SH-SY5Y (cell line): ENCODE measurements around the gene KRTAP20-3.

Source experiments
- GATA2 ChIP-seq: IDR thresholded peaks from 2 replicates; pipeline ENCODE4 v1.6.1; 2011; ENCODE audit warnings: mild to moderate bottlenecking, low read depth, low read length
- GATA3 ChIP-seq: IDR thresholded peaks from 2 replicates; pipeline ENCODE4 v1.6.1; 2011; ENCODE audit warnings: low read depth, mild to moderate bottlenecking, low read length, moderate library complexity

The KRTAP20-3 gene

DNA sequence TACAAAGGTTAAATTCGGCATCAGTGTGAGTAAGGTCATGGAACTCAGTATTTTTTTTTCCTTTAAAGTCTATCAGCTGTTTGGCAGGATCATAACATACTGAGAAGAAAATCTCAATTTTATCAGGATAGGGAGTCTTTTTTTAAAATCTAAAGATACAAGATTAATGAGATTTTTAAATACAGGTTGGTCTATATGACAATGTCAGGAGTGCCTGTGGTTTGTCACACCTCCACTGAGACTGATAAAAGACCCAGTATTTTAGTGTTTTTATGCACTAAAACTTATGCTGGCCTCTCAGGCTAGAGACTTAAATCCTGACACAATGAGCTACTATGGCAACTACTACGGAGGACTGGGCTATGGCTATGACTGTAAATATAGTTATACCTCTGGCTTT is at the start of gene KRTAP20-3:
KRTAP20-3 (plus strand) TSS at position 301 of the 400 bp plus-strand sequence.
- TF ChIP-seq GATA2 = no peak
- no peak for TF ChIP-seq GATA3

DNA sequence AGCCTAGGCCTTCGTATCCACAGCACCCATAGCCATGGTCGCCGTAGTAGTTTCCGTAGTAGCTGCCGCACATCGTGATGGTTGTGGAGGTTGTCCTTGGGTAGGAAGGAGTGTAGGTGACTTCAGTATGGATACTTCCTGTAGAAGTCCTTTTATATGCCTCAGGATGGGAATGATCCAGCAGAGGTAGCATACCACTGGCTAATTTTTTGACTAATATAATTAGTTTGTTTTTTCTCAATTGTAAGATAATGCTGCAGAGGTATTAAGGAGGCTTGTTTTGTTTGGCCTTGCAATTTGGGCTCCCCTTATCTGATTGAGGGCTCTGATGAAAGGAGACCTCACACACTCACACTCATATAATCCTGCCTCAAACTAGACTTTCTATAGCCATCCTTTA is 43.9 kb upstream of the KRTAP20-3 start, which contains the start of gene KRTAP6-2:
KRTAP6-2 (minus strand) TSS at position 101 of the 400 bp plus-strand sequence; CDS start at position 73, 28 bp downstream.
- TF ChIP-seq GATA3 (no peak), GATA2 (no peak)

DNA sequence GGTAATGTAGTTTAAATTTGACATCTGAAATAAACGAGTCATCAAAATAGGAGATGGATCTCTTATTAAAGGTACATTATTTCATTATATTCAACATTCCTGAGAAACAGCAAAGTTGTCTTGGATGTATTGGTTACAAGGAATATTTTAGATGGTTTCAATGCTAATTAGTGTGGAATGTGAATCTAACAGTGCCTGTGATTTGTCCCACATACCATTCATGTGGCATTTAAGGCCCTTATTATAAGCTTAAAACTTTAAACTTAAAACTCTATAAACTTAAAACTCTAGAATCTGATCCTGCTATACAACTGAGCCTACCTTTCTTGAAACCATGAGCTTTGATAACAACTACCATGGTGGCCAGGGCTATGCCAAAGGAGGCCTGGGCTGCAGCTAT is 41.9 kb upstream of the KRTAP20-3 start, which contains the start of gene KRTAP22-1:
KRTAP22-1 (plus strand) TSS at position 301 of the 400 bp plus-strand sequence.
- TF ChIP-seq GATA3 = no peak
- no peak for TF ChIP-seq GATA2

DNA sequence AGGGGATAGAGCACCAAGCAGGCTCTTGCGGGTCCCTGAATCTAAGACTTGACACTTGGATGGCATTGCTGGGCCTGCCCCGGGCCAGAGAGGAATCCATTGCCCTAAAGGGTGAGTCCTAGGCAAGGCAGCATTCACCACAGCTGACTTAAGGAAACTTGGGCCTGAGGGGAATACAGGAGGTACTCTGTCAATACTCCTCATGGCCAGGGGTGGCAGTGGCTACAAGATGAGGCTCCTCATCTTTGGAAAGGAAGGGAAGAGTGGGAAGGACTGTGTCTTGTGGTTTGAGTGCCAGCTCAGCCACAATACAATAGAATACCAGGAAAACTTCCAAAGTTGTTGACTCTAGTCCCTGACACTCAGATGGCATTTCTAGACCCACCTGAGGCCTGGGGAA is 36.7 kb upstream of the KRTAP20-3 start:
- TF ChIP-seq GATA3 (no peak), GATA2 (no peak)

DNA sequence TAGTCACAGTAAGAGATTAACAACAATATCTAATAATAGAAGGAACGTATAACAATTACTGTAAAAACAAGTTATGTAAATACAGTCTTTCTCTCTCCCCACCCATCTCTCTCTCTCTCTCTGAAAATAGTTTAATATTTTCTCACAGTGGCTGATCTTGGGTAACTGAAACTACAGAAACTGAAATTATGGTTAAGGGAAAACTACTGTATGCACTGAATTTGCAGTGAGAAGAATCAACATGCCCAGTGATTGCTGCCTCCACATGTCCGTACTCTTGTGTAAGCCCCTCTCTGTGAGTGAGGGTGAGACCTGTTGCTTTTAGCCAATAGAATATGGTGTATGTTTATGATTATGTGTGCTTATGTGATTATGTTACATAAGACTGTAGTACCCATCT is 30.5 kb upstream of the KRTAP20-3 start:
- TF ChIP-seq GATA3 (no peak), GATA2 (no peak)

DNA sequence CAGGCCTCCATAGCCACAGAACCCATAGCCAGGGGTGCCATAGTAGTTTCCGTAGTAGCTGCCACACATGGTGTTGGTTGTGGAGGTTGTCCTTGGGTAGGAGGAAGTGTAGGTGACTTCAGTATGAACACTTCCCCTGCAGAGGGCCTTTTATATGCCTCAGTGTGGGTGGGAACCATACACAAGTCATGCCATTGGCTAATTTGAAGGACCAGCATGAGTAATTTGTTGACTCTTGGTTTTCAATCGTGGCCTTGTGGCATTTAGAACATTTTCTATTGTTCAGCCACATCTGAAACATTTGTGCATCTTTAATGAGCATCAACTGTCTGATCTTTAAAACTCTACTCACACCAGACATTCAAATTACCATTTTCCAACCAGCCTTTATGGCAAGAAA is 28.8 kb upstream of the KRTAP20-3 start, which contains the start of gene KRTAP6-1:
KRTAP6-1 (minus strand) TSS at position 95 of the 400 bp plus-strand sequence; CDS start at position 69, 26 bp downstream.
- TF ChIP-seq GATA2 (no peak), GATA3 (no peak)

DNA sequence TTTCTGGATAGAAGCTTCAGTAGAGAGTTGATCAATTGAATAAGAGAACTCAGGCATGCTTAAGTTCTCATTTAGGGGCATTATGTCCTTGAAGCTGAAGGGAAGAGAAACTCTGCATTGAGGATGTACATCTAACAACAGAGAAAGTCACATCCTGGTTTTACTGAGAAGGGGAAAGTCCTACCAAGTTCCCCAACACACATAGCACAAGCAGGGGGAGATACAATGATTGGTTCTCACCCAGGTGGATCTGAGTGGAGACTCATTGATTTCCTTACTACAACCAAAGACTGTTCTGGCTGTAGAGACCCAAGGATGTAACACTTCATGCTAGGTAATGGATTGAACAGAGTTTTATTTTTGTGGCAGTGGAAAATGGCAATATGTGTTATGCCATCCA is 27.5 kb upstream of the KRTAP20-3 start:
- no peak for TF ChIP-seq GATA3
- TF ChIP-seq GATA2 = no peak

DNA sequence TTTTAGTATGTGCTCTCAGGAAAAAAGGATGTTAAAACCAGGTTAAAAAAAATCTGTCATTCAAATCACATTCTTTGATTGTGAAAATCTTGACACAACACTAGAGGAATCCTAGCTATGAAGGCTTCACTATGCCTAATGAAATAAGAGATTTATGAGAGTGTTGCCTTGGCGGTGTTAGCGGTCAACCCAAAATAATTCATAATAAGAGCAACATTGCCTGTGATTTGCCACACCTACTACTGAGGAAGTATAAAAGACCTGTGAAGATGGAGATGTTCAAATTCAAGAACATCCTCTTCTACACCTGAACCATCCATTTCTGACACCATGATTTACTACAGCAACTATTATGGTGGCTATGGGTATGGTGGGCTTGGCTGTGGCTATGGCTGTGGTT is 26.5 kb upstream of the KRTAP20-3 start, which contains the start of gene KRTAP20-1:
KRTAP20-1 (plus strand) TSS at position 301 of the 400 bp plus-strand sequence; CDS start at position 331, 30 bp downstream.
- TF ChIP-seq GATA2 = no peak
- no peak for TF ChIP-seq GATA3

DNA sequence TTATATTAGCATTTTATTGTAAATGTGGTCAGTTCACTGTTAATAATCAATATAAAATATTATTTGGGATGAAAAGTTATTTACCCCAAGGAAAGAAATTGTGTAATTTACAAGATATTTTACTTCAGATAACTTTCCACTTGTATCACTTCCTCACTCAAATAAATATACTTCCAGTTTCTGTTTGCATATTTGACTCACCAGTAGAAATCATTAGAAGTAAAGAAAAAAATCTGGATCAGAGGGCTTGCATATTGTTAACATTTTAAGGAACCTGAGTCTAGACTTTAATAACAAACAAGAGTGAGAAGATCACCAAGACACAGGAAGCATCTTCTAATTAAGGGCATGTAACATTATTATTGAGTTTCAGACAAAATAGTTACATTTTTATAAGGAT is 22.6 kb upstream of the KRTAP20-3 start:
- TF ChIP-seq GATA3 (no peak), GATA2 (no peak)

DNA sequence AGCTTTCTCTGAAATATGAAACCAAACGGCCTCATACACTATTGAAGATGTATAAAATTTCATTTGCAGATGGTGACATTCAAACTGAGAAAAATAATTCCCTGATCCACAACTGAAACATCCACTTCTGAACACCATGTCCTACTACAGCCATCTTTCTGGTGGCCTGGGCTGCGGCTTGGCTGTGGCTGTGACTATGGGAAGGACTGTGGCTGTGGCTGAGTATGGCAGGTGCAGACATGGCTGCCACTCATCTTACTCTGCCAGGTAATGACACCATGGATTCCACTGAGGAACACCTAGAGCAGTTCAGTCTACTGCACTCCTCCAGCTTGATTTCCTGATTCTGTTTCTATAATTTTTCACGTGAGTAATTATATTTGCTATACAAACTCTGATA is 22.1 kb upstream of the KRTAP20-3 start, which contains the start of gene KRTAP20-4:
KRTAP20-4 (plus strand) TSS at position 106 of the 400 bp plus-strand sequence.
- TF ChIP-seq GATA2 (no peak), GATA3 (no peak)

DNA sequence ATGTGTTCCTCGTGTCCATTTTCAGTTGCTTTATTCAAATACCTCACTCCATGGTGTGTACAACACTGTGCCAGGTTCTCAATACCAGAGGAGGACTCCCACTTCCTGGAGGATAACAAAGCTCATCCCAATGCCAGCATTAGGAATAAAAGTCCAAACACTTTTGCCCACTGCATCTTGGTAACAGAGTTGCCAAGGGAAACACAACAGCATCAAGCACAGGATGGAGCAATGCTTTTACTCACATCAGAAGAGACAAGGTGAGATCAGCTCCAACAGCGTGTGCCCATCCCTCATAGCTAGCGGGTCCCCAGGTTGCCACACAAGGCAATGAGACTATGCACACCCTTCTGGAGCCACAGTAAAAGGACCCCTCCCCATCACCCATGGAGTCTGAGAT is 19.3 kb upstream of the KRTAP20-3 start:
- TF ChIP-seq GATA2 (no peak), GATA3 (no peak)

DNA sequence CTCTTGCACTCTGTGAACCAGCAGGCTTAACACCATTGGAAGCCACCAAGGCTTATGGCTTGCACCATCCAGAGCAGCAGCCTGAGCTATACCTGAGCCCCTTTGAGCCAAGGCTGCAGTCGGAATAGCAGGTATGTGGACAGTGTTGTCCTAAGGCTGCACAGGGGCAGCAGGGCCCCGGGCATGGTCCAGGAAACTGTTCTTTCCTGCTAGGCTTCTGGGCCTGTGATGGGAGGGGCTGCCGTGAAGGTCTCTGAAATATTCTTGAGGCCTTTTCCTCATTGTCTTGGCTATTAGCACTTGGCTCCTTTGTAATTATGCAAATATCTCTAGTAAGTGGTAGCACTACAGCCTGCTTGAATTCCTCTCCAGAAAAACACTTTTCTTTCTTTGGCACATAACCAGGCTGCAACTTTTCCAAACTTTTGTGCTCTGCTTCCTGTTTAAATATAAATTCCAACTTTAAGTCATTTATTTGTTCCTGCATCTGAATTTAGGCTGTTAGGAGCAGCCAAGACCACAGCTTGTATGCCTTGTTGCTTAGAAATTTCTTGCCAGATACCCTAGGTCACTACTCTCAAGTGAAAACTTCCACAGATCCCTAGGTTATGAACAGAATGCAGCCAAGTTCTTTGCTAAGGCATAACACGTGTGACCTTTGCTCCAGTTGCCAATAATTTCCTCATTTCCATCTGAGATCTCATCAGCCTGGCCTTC is 17.1 kb upstream of the KRTAP20-3 start:
- TF ChIP-seq GATA2 (no peak), GATA3 (no peak)

DNA sequence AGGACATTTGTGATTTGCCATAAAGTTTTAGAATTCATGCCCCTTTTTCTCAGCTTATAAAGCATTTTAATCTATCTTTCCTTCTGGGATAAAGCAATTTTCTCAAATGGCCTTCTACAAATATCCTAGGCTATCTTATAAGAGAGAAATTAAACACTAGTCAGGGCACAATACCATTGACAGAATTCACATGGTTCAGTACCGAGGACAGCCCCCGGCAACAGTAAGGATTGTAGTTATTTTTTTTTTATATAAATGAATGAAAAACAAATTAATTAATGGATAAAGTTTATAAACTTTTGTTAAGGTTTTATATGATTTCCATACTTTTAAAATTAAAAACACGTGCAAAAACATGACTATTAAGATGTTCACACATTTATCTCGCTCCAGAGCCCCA is 14.6 kb upstream of the KRTAP20-3 start:
- TF ChIP-seq GATA2 = no peak
- TF ChIP-seq GATA3 = no peak

DNA sequence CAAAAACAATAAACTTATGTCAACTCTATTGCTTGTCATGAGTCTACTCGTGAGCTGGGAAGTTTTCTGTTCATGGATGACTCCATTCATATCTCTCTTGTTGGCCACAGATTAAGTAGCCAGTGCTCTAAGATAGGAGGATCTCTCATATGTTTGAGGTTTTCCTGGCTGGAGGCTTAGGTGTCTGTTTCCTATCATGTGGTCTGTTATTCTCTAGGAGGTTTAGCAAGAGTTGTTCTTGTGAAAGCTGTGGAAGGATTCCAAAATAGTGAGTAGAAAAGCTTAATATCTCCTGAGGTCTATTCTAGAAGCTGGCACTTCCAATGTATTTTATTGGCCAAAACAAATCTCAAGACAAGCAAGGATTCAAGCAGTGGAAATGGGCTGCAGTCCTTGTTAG is 13.5 kb upstream of the KRTAP20-3 start:
- TF ChIP-seq GATA3 (no peak), GATA2 (no peak)

DNA sequence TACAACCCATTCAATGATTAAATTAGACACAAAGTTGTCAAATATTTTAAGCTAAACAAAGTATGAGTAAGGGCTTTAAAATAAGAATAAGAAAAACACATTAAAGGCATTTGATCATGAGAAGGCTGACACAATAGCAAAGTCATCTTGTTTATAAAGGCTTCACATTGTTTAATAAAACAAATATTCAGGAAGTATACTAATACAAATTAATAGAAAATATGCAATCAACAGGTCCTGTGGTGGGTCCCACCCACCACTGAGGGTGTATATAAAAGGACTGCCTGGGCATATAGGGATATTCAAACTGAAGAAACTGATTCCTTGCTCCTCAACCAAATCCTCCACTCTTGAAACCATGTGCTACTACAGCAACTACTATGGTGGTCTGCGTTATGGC is 7.8 kb upstream of the KRTAP20-3 start, which contains the start of gene KRTAP20-2:
KRTAP20-2 (plus strand) TSS at position 301 of the 400 bp plus-strand sequence; CDS start at position 359, 58 bp downstream.
- TF ChIP-seq GATA2 (no peak), GATA3 (no peak)
